Gastroesophageal sphincter (tissue), 3 donors: ENCODE results near the gene PRKACA.

ENCODE experiments used
- CTCF ChIP-seq, 4 experiments: fragments of 200-600 bp in 2 of 4; fragments of 450-650 bp in 2 of 4; sonication (generic) in 1 of 4; IDR thresholded peaks; one replicate each; pipeline ENCODE4 v1.5.1; 2017 to 2019; ENCODE audit warnings: antibody characterized with exemption in 4 of 4, mild to moderate bottlenecking in 2 of 4, moderate library complexity in 2 of 4
- EP300 ChIP-seq: sonication (generic); formaldehyde crosslinking; IDR thresholded peaks from one replicate; pipeline ENCODE4 v1.6.1; 2017; ENCODE audit warnings: antibody characterized with exemption, mild to moderate bottlenecking
- POLR2A ChIP-seq, 2 donors: fragments of 450-650 bp; IDR thresholded peaks; one replicate each; pipeline ENCODE4 v1.6.1; 2017; ENCODE audit warnings: antibody characterized with exemption in 2 of 2, mild to moderate bottlenecking in 2 of 2, moderate library complexity in 1 of 2
- POLR2AphosphoS5 ChIP-seq: sonication (generic); formaldehyde crosslinking; IDR thresholded peaks from one replicate; pipeline ENCODE4 v1.6.1; 2017; ENCODE audit warnings: antibody characterized with exemption

- TF ChIP-seq CTCF (IDR thresholded peaks at IDR 0.05): no peak
- no peak for TF ChIP-seq POLR2AphosphoS5
- no peak for TF ChIP-seq POLR2A (IDR thresholded peaks at IDR 0.05)
- no peak for TF ChIP-seq EP300
Measured at GRCh38 chr19:14093117-14093823, 24.3 kb downstream of the PRKACA start.
